Ovary (tissue), 9 donors: ENCODE results near the gene CYP27B1. TPM values are rescaled to one million over a fixed set of nuclear protein-coding genes. Genes with fewer than 3 reads are reported as not detected.

Experiments
- DNase-seq, 5 donors: peaks; one replicate each; pipeline ENCODE4 v3.0.0-alpha.2; 2019 to 2020
- H3K27ac ChIP-seq, 2 donors: fragments of 200-600 bp; one replicate each; pipeline versions ENCODE4 v1.5.1 to v1.8.0; 2019 to 2022
- H3K27me3 ChIP-seq: fragments of 200-600 bp; one replicate; pipeline ENCODE4 v1.8.0; 2022
- H3K36me3 ChIP-seq: fragments of 200-600 bp; sonication (generic); one replicate; pipeline ENCODE4 v1.5.1; 2019
- H3K4me1 ChIP-seq: one replicate; pipeline ENCODE4 v1.8.1; 2013; ENCODE audit warnings: mild to moderate bottlenecking, moderate library complexity; ENCODE audit not compliant: insufficient read depth
- H3K4me3 ChIP-seq: fragments of 200-600 bp; sonication (generic); one replicate; pipeline ENCODE4 v1.5.1; 2017
- H3K9me3 ChIP-seq, 2 donors: fragments of 200-600 bp in 1 of 2; sonication (generic) in 1 of 2; one replicate each; pipeline versions ENCODE4 v1.5.1 to v1.8.1; 2013 to 2019; ENCODE audit warnings: mild to moderate bottlenecking in 1 of 2, moderate library complexity in 1 of 2
- CTCF ChIP-seq, 3 donors: fragments of 450-650 bp in 2 of 3; fragments of 200-600 bp in 1 of 3; IDR thresholded peaks; one replicate each; pipeline versions ENCODE4 v1.5.1 to v1.8.0; 2016 to 2022; ENCODE audit warnings: antibody characterized with exemption in 3 of 3, mild to moderate bottlenecking in 1 of 3
- EP300 ChIP-seq: sonication (generic); formaldehyde crosslinking; IDR thresholded peaks from one replicate; pipeline ENCODE4 v1.6.1; 2017; ENCODE audit warnings: antibody characterized with exemption
- POLR2A ChIP-seq: fragments of 450-650 bp; IDR thresholded peaks from one replicate; pipeline ENCODE4 v1.6.1; 2017; ENCODE audit warnings: antibody characterized with exemption, mild to moderate bottlenecking, moderate library complexity
- WGBS, 3 donors: extraction: QIAGEN DNeasy Blood & Tissue Kit in 1 of 3; methylation state at CpG; one replicate each; pipeline versions ENCODE4 v1.1.5 to v1.1.7; 2013 to 2017; 5-methylcytosine and 5-hydroxymethylcytosine counted together
- intact Hi-C, 4 donors: fragments of 100-400 bp; cut with DNase I; formaldehyde crosslinking; loops; one replicate each; pipeline versions ENCODE4 v1.11.0 to v1.15.1; 2022 to 2023
- polyA plus RNA-seq, 2 donors: library from polyadenylated mRNA; stranded (reverse); fragments of 200-250 nt in 1 of 2; fragments of 350-450 nt in 1 of 2; fragmentation: Illumina TruSeq in 1 of 2; extraction: RNeasy Lipid Tissue Mini Kit (QIAGEN cat#74804) in 1 of 2; gene quantifications; one replicate each; pipeline ENCODE4 v1.2.3, GENCODE V29; 2013 to 2014
- total RNA-seq, 7 donors: library from RNA; depleted of rRNA in 2 of 7; stranded (reverse); fragments of >200 nt in 2 of 7; fragmentation: NEBNext Ultra II Directional in 3 of 7; extraction: Animal tissue kit (Norgen Biotek cat#: 25700) in 3 of 7; gene quantifications; one replicate each; pipeline versions ENCODE4 v1.1.0 to v1.2.4, GENCODE V29; 2016 to 2023
- donor health status: DM: no; HTN: no; CAD: no; lungs with moderate emphysema.
- donor health status: DM: no; HTN: no; CAD: no.
- donor health status: Bipolar disorder and iron deficiency.
- donor health status: DM: yes; HTN: yes; CAD: no.
- donor health status: DM: no; HTN: no; CAD: no.
- donor health status: DM: yes; HTN: yes; CAD: no.

Gene CYP27B1
- total and polyA plus RNA-seq, 9 donors, result 0.12 to 2.5 (median 0.92) TPM

GRCh38 chr12:57796996-57797395, 30.1 kb upstream of the CYP27B1 start:
- DNase-seq, result no peak
- H3K36me3 ChIP-seq, result no peaks in the 10 kb centered on the region
- no peaks in the 10 kb centered on the region for H3K27me3 ChIP-seq
- no peak overlapping the region for H3K27ac ChIP-seq
- TF ChIP-seq POLR2A (no peak), EP300 (no peak), CTCF (IDR thresholded peaks at IDR 0.05) (no peak)
- no peaks in the 10 kb centered on the region for H3K4me1 ChIP-seq
- no peaks in the 10 kb centered on the region for H3K9me3 ChIP-seq
- intact Hi-C loops, result loop anchor here in 1 of 4 donors (5.0 kb wide), 1 partner anchor 35 kb away; no protein-coding TSS in a partner anchor
- H3K4me3 ChIP-seq, result no peak overlapping the region
- WGBS, 3 donors, result 98 to 100% (median 99%) methylated on average over 1 of the region's 1 CpG

GRCh38 chr12:57795354-57795753, 28.5 kb upstream of the CYP27B1 start:
- H3K9me3 ChIP-seq, result no peaks in the 10 kb centered on the region
- TF ChIP-seq EP300, result no peak
- TF ChIP-seq CTCF (IDR thresholded peaks at IDR 0.05), result no peak
- no peak for TF ChIP-seq POLR2A
- DNase-seq, result no peak
- no peaks in the 10 kb centered on the region for H3K36me3 ChIP-seq
- intact Hi-C loops, result loop anchor here in 1 of 4 donors (5.0 kb wide), 1 partner anchor 37 kb away; no protein-coding TSS in a partner anchor
- H3K4me1 ChIP-seq, result no peaks in the 10 kb centered on the region
- no peak overlapping the region for H3K27ac ChIP-seq
- no peak overlapping the region for H3K4me3 ChIP-seq
- H3K27me3 ChIP-seq, result no peaks in the 10 kb centered on the region
- WGBS, 3 donors, result 90 to 94% (median 91%) methylated on average over 6 of the region's 6 CpGs

- TF ChIP-seq POLR2A (no peak), CTCF (IDR thresholded peaks at IDR 0.05) (no peak), EP300 (no peak)
- Histone ChIP-seq H3K9me3 (no peaks in the 10 kb centered on the region), H3K36me3 (no peaks in the 10 kb centered on the region), H3K4me3 (no peak overlapping the region), H3K27ac (no peak overlapping the region), H3K27me3 (no peaks in the 10 kb centered on the region), H3K4me1 (no peaks in the 10 kb centered on the region)
- DNase-seq, result no peak
- 24 to 46% (median 31%) methylated on average over 1 of the region's 1 CpG for WGBS, 3 donors
- intact Hi-C loops, result no loop called here
Observed at GRCh38 chr12:57793920-57794319, 27.0 kb upstream of the CYP27B1 start.

GRCh38 chr12:57783861-57784260, 17.0 kb upstream of the CYP27B1 start:
- H3K27ac ChIP-seq, result no peak overlapping the region
- no peaks in the 10 kb centered on the region for H3K36me3 ChIP-seq
- TF ChIP-seq EP300 (no peak), POLR2A (no peak), CTCF (IDR thresholded peaks at IDR 0.05) (no peak)
- H3K9me3 ChIP-seq, result no peaks in the 10 kb centered on the region
- intact Hi-C loops, result loop anchor here in 2 of 4 donors (2.0 to 10.0 kb wide), 2 partner anchors 51 to 121 kb away; no protein-coding TSS in a partner anchor
- H3K27me3 ChIP-seq, result no peaks in the 10 kb centered on the region
- peak overlapping the region; percentile 93 for H3K4me3 ChIP-seq
- H3K4me1 ChIP-seq, result peaks cover 3% of the 10 kb centered on the region
- 83 to 88% (median 85%) methylated on average over 11 of the region's 11 CpGs for WGBS, 3 donors
- no peak for DNase-seq
